ENCODE measurements around the gene CBFA2T3. TPM values are rescaled to one million over a fixed set of nuclear protein-coding genes. Genes with fewer than 3 reads are reported as not detected.
"Not testable (repeated sequence)": the region's sequence is repeated elsewhere in the genome, so short reads cannot be mapped to it uniquely, and the experiment has no call there.

Gene CBFA2T3
- total RNA-seq, 4 donors from 2014 or later = 0.78 to 5.0 (median 2.8) TPM

DNA sequence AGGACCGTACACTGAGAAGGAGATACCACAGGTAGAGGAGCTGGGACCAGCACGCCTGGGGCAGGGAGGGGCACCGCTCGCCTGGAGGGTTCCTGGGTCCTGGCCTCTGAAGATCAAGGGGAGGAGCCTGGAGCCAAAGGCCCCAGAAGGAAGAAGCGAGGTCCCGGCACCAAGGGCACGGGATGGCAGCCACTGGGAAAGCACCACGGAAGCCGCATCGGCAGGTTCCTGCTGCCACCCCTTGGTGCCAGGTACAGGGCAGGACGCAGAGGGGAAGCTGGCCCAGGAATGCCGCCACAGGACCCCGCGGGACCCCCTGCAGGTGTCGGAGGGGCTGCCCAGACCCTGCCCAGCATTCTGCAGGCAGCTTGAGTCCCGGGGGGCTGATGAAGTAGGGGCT is 42.5 kb upstream of the CBFA2T3 start:
- peaks cover 0 to 12% (median 0%) of the 10 kb centered on the region in 4 donors for H3K9me3 ChIP-seq
- no peaks in the 10 kb centered on the region for H3K4me1 ChIP-seq
- H3K27ac ChIP-seq = no peak overlapping the region
- H3K27me3 ChIP-seq = peaks cover 0 to 20% of the 10 kb centered on the region in 2 donors
- H3K4me3 ChIP-seq = no peak overlapping the region
- DNase-seq (ENCODE audit: low spot score in 2 of 2) = no peak
- TF ChIP-seq POLR2A (IDR thresholded peaks at IDR 0.05) (no peak), EP300 (IDR thresholded peaks at IDR 0.05) (no peak), CTCF (IDR thresholded peaks at IDR 0.05) (no peak)
- WGBS, 2 donors = 80 to 84% methylated on average over 15 to 16 of the region's 16 CpGs
- H3K36me3 ChIP-seq = no peaks in the 10 kb centered on the region

DNA sequence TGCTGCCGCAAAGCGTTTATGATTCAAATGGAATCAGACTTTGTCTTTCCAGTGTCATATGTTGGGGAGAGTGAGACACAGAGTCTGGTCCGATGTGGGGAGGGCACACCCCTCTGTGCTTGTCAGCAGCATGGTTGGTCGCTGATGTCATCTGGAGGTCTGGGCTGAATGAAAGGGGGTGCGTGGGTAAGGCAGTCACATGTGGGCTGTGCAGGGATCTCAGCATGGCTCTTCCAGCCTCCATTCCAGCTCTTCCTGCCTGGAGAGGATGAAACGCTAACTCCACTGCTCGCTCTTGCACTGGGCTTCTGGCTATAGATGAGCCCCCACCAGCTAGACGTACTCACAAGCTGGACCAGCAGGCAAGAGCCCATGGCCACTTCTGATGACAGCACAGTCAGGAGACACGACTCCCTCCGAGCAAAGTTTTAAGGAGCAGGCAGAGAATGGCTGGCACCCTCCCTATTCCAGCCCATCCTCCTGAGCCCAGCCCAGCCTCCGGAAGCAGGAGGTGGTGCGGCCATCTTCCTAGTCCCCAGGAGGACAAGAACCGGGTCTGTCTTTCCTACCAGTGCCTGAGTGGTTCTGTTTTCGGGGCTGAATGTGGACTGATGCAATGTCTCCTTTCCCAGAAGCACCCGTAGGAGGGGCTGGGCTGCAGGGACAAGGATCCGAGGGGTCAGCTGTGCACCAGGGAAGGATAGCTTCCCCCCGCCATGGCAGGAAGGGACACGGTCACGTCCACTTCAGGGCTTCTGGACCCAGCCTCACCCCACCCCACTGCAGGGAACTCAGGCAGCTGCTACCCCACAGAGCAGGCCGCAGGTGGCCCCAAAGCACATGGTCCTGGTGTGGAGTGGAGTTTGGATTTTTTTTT is 41.5 kb upstream of the CBFA2T3 start:
- no peak overlapping the region for H3K27ac ChIP-seq
- WGBS, 2 donors = 60 to 63% methylated on average over 10 to 20 of the region's 20 CpGs
- peaks cover 0 to 6% (median 0%) of the 10 kb centered on the region in 4 donors for H3K9me3 ChIP-seq
- no peaks in the 10 kb centered on the region for H3K36me3 ChIP-seq
- TF ChIP-seq CTCF (IDR thresholded peaks at IDR 0.05) = no peak
- no peak for TF ChIP-seq POLR2A (IDR thresholded peaks at IDR 0.05)
- no peak for TF ChIP-seq EP300 (IDR thresholded peaks at IDR 0.05)
- DNase-seq (ENCODE audit: low spot score in 2 of 2) = no peak
- H3K4me3 ChIP-seq = no peak overlapping the region
- peaks cover 0 to 13% of the 10 kb centered on the region in 2 donors for H3K27me3 ChIP-seq
- H3K4me1 ChIP-seq = no peaks in the 10 kb centered on the region

GRCh38 chr16:89017543-89018281 is 40.7 kb upstream of the CBFA2T3 start:
- Histone ChIP-seq H3K4me3 (no peak overlapping the region), H3K4me1 (no peaks in the 10 kb centered on the region), H3K27ac (no peak overlapping the region), H3K36me3 (no peaks in the 10 kb centered on the region), H3K9me3 (peaks cover 0 to 6% (median 0%) of the 10 kb centered on the region in 4 donors), H3K27me3 (peaks cover 0 to 8% of the 10 kb centered on the region in 2 donors)
- no peak for DNase-seq (ENCODE audit: low spot score in 2 of 2)
- TF ChIP-seq CTCF (IDR thresholded peaks at IDR 0.05) (no peak), EP300 (IDR thresholded peaks at IDR 0.05) (no peak), POLR2A (IDR thresholded peaks at IDR 0.05) (no peak)
- WGBS, 2 donors = 63 to 68% methylated on average over 25 of the region's 25 CpGs

GRCh38 chr16:89016561-89016960 is 39.6 kb upstream of the CBFA2T3 start:
- H3K27me3 ChIP-seq; H3K9me3 ChIP-seq; H3K36me3 ChIP-seq; H3K27ac ChIP-seq; H3K4me3 ChIP-seq; DNase-seq (ENCODE audit: low spot score in 2 of 2); H3K4me1 ChIP-seq: not testable (repeated sequence)
- WGBS, 2 donors = 93 to 94% methylated on average over 9 of the region's 10 CpGs

DNA sequence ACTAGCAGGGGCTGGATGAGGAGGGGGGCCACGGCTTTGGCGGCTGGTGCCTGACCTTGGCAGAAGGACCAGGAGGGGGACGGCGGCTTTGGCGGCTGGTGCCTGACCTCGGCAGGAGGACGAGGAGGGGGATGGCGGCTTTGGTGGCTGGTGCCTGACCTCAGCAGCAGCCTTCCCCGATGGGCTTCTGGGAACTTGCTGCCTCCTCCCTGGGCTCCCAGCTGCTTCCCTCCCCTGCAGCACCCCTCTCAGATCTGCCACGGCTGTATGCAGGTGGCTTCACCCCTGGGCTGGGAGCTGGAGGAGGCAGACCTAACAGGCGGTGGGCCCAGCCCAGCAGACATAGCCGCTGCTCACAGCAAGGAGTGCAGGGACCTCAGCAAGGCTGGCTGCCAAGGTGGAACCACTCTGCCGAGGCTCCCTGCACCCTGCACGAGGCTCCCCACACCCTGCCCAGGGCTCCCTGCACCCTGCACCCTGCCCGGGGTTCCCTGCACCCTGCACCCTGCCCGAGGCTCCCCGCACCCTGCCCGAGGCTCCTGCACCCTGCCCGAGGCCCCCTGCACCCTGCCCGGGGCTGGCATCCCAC is 38.4 kb upstream of the CBFA2T3 start:
- Histone ChIP-seq H3K27ac (no peak overlapping the region), H3K4me1 (no peaks in the 10 kb centered on the region), H3K36me3 (no peaks in the 10 kb centered on the region), H3K27me3 (peaks cover 0 to 8% of the 10 kb centered on the region in 2 donors), H3K9me3 (peaks cover 0 to 6% (median 0%) of the 10 kb centered on the region in 4 donors), H3K4me3 (no peak overlapping the region)
- no peak for TF ChIP-seq CTCF (IDR thresholded peaks at IDR 0.05)
- WGBS, 2 donors = 75 to 87% methylated on average over 9 to 20 of the region's 20 CpGs
- no peak for DNase-seq (ENCODE audit: low spot score in 2 of 2)

Data from tibial nerve (tissue), 4 donors.